GM19035 (cell line): ENCODE results near the gene GRHL1.

Experiments
- ATAC-seq: cut with Tn5 transposase; IDR thresholded peaks from one replicate; pipeline ENCODE4 v1.9.1; 2021; ENCODE audit not compliant: unreplicated experiment

Gene GRHL1

GRCh38 chr2:10036095-10036884 lies 84.8 kb downstream of the GRHL1 start:
- no peak for ATAC-seq

- no peak for ATAC-seq
Measured at GRCh38 chr2:10038123-10038522, 86.6 kb downstream of the GRHL1 start.

- ATAC-seq, result no peak
Measured at GRCh38 chr2:10038716-10039115, 87.2 kb downstream of the GRHL1 start.

GRCh38 chr2:10039658-10040410 lies 88.3 kb downstream of the GRHL1 start:
- no peak for ATAC-seq

- no peak for ATAC-seq
Measured at GRCh38 chr2:10041711-10042110, 90.2 kb downstream of the GRHL1 start.

- no peak for ATAC-seq
Measured at GRCh38 chr2:10042301-10043161, 91.0 kb downstream of the GRHL1 start.

- peak; percentile 67 for ATAC-seq
Measured at GRCh38 chr2:10043256-10043905, 91.9 kb downstream of the GRHL1 start, which contains the start of gene KLF11. TSS of gene KLF11 (plus strand) at chr2:10043550. CDS start at chr2:10043717, 167 bp downstream.

- peak; percentile 62 for ATAC-seq
Measured at GRCh38 chr2:10043906-10044601, 92.6 kb downstream of the GRHL1 start.

- ATAC-seq, result no peak
Measured at GRCh38 chr2:10045561-10046355, 94.3 kb downstream of the GRHL1 start.

GRCh38 chr2:10046931-10047330 lies 95.4 kb downstream of the GRHL1 start:
- ATAC-seq, result no peak

- ATAC-seq, result no peak
Measured at GRCh38 chr2:10047616-10048500, 96.4 kb downstream of the GRHL1 start.

GRCh38 chr2:10048501-10049171 lies 97.1 kb downstream of the GRHL1 start:
- ATAC-seq, result no peak
